Measurements from ENCODE around the gene CYSRT1.

Gene CYSRT1, protein sequence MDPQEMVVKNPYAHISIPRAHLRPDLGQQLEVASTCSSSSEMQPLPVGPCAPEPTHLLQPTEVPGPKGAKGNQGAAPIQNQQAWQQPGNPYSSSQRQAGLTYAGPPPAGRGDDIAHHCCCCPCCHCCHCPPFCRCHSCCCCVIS

DNA sequence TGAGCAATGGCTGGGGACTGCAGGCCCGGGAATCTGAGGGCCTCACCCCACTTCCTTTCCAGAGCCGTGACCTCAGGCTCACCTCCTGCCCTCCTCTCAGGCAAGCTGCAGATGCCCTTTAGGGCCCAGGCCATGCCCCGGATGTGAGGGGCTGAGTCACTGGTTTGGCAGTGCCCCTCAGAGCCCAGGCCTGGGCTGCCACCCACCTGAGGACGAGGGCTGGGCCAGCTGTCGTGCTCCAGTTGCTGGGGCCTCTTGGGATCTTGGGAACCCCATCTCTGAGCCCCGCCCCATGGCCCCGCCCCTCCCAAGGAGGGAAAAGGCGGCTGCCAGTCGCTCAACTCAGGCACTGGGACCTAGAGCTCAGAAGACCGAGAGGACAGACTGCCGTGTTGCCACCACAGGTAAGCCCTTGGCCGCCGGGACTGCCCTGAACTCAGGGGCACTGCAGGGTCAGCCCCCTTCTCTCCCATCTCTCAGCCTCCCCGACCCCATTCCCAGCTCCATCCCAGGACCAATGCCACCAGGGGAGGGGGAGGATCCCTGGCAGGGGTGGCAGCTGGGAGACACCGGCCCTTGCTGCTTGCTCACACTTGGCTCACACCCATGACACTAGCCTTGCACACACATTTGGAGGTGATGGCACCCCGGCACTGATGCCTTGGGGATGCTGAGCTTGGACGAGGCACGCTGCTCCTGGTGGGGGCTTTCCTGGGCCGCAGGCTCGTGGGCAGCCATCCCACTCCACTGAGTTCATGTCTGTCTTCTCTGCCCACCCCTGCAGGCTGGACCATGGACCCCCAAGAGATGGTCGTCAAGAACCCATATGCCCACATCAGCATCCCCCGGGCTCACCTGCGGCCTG is at the start of gene CYSRT1:
CYSRT1 (plus strand) TSS at position 345 of the 865 bp plus-strand sequence; CDS start at position 793, 448 bp downstream.
- peak; percentile 97 for DNase-seq

DNA sequence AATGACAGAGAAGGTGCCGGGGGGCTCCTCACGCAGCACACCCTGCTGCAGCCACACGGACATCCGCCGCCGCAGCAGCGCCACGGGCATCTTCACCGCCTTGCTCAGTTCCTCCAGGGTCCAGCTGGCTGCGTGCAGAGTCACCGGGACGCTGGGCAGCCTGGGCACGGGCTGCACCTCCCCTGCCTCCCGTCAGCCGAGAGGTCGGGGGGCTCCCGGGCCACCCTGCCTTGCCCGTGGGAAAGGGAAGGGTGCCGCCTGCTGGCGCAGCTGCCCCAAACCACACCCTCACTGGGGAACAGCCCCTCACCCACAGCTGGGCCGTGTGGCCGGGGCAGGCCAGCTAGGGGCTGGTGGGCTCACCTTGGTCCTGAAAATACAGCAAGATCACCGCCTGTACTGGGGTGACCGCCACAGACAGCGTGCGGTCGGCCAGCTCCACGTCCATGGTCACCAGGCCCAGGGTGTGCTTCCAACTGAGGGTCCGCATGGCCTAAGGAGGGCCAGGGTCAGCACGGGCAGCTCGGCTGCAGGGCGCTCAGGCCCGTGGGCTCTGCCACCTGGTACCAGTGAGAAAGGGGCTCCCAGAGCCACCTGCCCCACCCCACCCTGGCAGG is 49.5 kb upstream of the CYSRT1 start:
- DNase-seq = peak; percentile 28

DNA sequence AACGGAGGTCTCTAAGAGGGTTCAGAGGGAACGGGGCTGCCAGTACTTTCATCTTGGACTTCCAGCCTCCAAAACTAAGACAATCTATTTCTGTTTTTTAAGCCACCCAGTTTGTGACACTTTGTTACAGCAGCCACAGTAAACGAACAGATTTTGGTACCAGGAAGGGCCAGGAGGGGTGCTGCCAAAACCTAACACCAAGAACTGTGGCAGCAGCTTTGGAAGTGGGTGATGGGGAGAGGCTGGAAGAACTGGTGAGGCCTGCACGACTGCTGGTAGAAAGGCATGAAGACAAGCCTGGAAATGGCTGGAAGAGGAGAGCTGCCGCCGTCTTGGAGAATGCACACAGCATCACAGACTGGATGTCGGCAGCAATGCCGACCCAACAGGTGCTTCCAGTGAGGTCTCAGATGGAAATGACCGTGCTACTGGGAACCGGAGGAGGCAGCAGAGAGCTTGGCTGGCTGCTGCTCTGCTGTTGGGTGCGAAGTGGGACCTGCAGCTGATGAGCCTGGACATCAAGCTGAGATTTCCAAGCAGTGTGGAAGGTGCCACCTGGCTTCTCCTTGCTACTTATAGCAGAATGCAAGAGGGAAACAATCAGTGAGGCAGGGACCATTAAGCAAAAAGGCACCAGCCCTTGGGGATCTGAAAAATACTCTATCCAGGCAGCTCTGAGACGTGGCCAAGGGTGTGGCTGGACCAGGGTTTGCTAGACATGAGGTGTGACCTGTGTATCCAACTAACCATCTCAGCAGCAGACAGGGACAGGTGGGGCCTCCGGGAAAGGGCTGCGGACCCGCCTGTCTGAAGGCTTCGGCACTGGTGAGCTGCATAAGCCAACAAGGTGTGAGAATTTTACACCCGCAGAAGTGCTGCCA is 48.4 kb upstream of the CYSRT1 start:
- DNase-seq = peak; percentile 87

DNA sequence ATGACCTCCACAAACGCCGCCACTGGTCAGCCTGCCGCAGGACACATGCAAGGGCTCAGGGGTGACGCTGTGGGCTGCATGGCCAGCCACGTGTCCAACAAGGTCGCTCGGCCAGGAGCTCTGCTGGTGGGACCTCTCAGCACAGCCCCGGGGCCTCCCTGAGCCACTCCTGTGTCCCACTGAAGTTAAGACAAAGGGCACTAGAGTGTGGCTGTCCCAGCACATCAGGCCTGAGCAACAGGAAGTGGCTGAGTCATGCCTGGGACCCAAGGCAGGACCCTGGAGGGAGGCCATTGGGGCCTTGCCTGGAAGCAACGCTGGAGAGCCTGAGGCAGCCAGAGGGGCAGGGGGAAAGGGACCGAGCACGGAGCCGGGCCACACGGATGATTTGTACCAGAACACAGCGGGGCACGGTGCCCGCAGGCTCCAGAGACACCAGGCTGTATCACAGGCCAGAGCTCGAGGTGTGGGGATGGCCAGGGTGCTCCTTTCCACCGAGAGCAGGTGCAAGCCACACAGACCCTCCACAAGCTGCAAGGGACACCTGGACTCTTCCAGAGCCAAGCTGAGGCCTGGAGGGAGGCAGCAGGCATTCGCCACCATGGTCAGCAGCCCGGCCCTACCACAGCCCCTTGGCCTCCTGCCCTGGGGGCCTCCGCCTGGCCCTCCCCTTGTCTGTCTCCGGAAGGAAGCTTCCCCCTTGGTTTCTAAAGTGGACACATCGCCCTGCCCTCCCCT is 46.6 kb upstream of the CYSRT1 start:
- no peak for DNase-seq

DNA sequence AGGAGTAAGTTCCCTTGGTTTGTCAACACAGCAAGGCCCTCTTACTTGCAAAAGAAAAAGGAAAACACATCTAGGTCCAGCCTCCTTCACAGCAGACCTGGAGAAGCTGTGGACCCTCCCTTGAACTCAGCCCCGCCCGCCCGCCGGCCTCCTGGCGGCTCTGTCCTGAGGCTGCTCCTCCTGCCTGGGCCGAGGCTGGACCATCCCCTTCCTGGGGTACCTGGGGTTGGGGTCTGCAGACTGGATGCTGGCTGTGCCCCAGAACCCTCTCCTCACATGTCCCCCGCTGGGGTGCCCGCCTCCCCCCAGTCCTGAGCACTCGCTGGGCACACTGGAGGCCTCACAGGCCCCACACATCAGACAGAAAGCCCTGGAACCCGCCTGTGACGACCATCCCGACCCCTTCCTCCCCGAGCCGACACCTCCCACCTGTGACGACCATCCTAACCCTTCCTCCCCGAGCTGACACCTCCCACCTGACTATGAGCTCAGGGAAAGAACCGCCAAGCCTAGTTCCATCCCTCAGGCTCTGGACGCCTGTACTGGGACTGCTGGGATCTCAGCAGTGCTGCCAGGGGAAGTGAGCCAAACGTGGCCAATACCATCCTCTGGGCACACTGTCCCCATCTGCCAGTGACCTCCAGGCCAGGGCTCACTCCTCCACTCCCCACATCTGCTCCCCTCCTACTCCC is 45.9 kb upstream of the CYSRT1 start:
- no peak for DNase-seq

DNA sequence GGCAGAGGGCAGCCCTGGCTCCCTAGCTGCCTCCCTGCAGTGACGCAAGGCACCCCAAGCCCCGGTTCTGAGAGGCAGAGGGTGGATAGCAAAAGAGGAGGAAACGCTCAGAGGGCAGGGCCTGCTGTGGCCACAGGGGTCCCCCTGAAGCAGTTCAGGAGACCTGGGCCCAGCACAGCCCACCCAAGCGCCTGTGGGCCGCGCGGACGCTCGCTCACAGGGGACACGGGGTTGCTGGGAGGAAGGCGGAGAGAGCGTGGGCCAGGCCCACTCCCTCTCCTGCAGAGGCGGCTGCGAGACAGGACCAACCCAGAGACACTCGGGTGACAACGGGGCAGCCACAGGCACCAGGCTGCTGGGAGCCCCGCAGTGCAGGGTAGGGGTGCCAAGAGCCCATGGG is 45.2 kb upstream of the CYSRT1 start:
- no peak for DNase-seq

DNA sequence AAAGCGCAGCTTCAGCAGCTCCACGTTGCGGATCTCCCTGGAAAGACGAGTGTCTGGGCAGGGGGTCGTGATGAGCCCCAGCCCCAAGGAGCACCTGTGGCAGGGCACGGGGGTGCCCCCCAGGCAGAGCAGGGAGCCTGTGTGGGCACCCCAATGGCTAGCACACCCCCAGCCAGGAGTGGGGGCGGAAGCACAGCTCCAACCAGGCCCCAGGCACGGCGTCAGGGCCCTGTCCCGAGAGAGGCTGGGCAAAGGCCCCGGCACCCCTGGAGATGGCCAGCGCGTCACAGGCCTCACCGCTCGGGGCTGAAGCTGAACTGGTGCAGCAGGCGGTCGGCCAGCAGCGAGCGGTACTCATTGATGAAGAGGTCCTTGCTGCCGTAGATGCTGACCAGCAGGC is 44.5 kb upstream of the CYSRT1 start:
- DNase-seq = no peak

DNA sequence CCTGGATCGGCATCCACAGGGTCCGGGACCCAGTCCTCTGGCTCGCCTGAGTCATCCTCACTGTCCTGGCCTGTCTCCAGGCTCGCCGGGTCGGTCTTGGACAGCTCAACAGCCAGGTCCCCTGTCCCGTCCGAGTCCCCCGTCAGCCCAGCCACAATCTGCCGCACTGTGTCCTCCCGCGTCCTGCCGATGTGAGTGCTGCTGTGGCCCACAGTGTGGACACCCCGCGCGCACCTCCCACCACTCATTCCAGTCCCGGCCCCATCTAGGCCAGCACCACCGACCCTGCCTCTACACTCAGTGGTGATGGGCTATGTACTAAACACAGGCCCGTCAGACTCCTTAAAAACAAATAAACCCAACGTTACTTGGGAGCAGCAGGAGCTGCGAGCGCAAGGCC is 43.3 kb upstream of the CYSRT1 start:
- DNase-seq = no peak

DNA sequence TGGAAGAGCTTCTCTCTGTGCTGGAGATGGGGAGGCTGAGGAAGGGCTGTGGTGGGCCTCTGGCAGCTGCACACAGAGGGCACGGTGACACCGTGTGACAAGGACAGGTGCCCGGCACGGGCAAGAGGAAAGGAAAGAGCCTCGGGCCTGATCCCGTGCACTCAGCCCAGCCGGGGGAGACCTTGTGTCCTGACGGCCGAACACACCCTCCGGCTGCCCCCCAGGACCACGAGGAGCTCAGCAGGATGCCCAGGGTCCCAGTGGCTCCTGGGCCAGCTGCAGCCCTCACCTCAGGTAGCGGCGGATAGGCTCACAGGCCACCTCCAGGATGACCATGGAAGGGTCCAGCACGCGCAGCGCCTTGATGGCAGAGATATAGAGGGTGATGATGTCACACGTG is 42.1 kb upstream of the CYSRT1 start:
- DNase-seq = no peak

DNA sequence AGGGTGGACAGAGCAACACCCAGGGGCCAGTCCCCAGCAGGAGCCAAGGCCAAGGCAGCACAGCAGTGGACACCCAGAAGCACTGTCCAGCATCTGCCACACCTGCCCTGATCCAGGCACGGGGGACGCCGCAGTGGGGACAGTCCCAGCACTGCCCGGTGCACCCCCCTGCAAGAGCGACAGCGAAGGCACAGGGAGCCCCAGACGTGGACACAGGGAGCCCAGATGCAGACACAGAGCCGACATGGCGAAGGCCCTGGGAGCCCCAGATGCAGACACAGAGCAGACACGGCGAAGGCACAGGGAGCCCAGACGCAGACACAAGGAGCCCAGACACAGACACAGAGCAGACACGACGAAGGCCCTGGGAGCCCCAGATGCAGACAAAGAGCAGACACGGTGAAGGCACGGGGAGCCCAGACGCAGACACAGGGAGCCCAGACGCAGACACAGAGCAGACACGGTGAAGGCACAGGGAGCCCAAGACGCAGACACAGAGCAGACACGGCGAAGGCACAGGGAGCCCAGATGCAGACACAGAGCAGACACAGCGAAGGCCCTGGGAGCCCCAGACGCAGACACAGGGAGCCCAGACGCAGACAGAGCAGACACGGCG is 40.9 kb upstream of the CYSRT1 start:
- DNase-seq = no peak

DNA sequence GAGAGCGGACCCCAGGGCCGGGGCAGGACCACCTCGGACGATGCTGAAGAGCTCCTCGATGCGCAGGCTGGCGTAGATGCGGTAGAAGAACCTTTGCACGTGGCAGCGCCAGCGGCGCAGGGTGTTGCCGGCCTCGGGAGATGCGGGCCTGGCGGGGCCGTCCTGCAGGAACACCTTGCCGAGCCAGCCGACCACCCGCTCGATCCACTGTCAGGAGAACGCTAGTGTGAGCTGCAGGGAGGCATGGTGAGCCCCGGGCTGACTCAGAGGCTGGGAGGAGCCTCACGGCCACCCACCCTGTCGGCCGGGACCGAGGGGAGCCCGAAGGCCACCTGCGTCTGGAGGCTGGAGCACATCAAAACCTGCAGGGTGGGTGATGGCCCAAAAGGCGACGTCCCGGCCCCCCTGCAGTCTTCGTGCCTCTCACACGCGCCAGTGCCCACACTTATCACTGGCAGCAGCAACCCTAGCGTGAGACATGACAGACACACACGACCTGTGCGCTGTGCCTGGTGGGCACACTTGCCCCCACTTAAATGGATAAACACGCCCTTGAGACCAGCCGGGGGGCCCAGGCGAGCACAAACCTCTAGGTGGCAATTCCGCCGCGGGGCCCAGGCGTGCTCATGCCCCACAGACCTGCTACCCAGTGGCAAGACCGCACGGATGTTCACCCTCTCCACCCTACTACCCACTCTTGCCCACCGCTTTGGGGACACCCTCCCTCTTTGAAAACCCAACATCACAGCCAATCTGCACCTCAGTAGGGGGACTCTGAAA is 39.9 kb upstream of the CYSRT1 start:
- no peak for DNase-seq

DNA sequence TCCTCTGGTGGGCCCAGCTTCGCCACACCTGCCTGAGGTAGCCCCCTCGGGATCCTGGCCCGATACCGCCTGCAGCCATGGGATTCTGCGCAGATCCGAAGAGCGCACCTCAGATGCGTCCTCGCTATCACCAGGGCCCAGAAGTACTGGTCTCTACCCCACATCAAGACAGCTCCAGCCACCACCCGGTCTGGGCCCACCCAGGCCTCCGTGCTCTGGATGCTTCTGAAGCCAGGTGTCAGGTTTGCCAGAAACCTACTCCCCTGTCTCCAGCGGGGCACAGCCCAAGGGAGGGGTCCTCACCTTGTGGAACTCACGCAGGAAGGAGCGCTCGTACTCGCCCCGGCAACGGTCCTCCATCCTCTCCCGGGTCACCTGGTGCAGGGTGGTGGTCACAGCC is 39.1 kb upstream of the CYSRT1 start:
- DNase-seq = no peak

DNA sequence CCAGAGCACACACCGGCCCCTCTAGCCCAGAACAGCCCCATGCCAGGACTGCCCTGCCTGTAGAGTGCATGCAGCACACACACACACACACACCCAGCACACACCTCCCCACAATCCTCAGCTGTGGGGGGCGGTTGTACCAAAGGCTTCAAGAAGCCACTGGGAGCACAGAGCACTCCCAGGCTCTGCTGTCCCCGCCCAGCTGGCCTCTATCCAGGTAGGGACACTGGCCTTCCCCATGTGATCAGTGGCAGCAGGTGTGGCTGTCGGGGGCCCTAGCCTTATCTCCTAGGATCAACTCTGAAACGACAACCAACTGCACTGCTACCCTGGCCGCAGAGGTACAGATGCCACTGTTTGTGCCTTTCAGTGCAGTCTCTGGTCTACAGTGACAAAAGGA is 38.6 kb upstream of the CYSRT1 start:
- DNase-seq = peak; percentile 26

DNA sequence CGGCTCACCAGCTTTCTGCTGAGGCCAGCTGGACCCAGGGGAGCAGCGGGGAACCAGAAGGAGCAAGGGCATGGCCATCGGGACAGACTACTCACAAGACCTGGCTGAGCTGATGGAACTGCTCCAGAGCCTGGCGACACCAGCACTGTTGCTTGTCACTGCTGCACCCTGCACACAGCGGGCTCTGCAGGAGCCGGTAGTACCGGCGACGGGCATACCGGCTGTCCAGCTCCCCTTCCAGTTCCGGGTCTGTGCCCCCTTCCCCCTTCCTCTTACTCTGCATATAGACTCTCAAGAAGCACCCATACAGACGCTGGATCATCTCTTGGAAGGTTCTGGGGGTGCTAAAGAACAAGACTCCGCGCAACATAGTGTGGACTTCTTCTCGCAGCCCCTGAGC is 37.6 kb upstream of the CYSRT1 start:
- DNase-seq = no peak

DNA sequence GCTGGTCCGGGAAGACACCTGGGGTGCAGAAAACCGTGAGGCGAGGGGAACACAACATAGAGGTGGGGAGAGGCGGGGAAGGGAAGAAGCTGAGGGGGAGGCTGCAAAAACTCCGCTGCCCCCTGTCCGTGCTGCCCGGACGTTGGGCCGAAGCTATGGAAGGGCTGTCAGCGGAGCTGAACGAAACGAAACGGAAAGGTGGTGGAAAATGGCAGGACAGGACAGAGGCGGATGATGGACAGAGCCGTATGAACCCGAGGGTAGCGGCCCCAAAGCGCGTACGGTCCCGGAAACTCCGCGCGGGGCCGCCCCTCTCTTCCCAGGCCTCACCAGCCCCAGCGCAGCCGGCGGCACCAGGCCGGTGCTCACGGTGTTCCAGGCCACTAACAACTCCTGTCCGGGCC is 36.9 kb upstream of the CYSRT1 start:
- DNase-seq = no peak

DNA sequence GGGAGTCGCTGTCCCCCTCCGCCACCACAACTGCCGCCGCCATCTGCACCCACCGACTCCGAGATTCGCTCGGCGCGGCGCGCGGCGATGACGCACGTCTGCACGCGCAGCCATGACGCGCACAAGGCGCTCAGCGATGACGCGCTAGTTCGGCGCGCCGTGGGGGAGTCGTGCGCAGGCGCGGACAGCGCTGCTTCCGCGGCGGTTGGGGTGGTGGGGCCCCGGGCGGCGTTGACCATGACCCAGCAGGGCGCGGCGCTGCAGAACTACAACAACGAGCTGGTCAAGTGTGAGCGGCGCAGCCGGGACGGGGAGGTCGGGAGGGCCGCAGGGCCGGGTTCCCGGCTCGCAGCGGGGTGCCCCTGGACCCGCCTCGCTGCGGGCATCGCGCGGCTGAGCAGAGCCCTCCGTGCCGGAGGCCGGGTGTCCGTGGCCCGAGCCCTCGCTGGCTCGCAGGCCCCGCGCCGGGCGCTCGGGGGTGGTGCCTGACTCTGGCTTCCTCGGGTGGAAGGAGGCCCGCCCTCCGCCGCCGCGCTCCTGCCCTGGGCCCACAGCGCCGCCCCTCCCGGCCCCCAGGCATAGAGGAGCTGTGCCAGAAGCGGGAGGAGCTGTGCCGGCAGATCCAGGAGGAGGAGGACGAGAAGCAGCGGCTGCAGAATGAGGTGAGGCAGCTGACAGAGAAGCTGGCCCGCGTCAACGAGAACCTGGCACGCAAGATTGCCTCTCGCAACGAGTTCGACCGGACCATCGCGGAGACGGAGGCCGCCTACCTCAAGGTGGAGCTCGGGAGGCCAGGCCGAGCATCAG is 36.3 kb upstream of the CYSRT1 start, which contains the start of the genes ANAPC2 and SSNA1:
ANAPC2 (minus strand) TSS at position 71 of the 807 bp plus-strand sequence; CDS start at position 43, 28 bp downstream.
SSNA1 (plus strand) TSS at position 187 of the 807 bp plus-strand sequence; CDS start at position 238, 51 bp downstream.
- peak; percentile 99 for DNase-seq

DNA sequence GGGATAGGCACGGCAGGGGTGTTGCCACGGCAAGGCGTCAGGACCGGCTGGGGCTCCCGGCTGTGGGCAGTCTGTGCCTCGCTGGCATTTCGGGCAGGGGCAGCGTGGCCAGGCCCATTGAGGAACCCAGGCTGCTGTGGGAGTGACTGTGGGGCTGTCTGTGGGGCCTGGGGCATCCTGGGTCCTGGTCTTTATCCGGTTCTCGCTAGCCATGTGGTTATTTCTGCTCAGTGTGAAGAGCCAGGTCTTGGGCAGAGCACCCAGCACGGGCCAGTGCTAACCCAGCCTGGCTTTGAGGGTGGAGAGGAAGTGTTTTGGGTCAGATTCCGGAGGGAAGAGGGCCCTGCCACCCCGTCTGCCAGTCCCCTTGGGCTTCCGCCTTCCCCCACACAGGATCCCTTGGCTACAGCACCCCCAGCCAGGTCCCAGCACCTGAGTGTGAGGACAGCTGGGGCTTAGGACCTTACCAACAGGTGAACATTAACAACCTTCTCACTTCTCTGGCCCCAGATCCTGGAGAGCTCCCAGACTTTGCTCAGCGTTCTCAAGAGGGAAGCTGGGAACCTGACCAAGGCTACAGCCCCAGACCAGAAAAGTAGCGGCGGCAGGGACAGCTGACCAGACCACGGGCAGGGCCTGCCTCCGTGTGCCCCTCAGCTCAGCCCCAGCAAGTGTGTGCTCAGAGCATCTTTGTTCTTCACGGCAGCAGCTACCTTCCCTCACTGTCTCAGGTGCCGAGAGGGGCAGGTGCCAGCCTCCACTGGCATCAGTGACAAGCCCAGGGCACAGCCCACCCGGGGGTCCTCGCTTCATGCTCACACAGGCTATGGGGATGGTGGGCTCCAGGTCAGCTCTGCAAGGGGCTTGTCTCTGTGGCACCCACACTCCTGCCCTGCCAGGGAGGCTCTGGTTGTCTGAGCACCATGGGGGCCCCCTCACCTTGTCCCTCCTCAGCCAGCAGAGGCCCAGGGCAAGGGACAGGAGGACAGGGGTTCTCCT is 35.4 kb upstream of the CYSRT1 start:
- DNase-seq = peak; percentile 44

DNA sequence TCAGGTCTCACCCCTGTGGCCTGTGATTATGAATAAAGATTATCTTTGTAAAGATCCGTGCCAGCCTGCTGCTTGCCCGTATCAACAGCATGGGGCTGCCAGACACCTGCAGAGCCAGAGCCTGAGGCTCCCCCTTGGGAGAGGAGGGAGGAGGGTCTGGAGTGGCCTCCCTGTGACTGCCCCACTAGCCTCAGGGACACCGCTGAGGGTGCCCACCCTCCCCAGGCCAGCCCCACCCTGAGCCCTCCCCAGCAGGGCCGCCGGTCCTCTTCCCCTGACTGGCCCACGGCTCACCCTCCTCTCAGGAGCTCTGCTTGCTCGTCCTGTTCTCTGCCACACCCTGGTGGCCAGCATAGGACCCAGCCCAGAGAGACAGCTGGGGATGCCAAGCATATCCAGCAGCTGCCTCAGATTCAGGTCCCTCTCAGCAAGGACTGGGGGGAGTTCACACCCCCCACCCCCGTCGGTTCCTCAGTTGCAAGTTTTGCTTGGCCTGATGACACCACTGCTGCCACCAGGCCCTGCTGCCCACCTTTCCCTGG is 34.6 kb upstream of the CYSRT1 start:
- peak; percentile 70 for DNase-seq
